HL-60 (cell line): ENCODE measurements around the gene DECR2.

Source experiments
- GABPA ChIP-seq: IDR thresholded peaks from 2 replicates; pipeline ENCODE4 v1.6.1; 2012; ENCODE audit warnings: low read depth
- POLR2AphosphoS5 ChIP-seq: IDR thresholded peaks from 2 replicates; pipeline ENCODE4 v1.6.1; 2012; ENCODE audit warnings: low read depth
- REST ChIP-seq: IDR thresholded peaks from 2 replicates; pipeline ENCODE4 v1.6.1; 2012; ENCODE audit warnings: low read depth; ENCODE audit not compliant: insufficient replicate concordance
- SPI1 ChIP-seq: IDR thresholded peaks from 2 replicates; pipeline ENCODE4 v1.6.1; 2012; ENCODE audit warnings: low read depth, mild to moderate bottlenecking, borderline replicate concordance
- TF ChIP-seq, protein P1 (sequence below): IDR thresholded peaks from one replicate; pipeline ENCODE4 v1.5.1; 2011; ENCODE audit warnings: low read length, control low read depth, inconsistent platforms; ENCODE audit not compliant: insufficient read depth

DNA sequence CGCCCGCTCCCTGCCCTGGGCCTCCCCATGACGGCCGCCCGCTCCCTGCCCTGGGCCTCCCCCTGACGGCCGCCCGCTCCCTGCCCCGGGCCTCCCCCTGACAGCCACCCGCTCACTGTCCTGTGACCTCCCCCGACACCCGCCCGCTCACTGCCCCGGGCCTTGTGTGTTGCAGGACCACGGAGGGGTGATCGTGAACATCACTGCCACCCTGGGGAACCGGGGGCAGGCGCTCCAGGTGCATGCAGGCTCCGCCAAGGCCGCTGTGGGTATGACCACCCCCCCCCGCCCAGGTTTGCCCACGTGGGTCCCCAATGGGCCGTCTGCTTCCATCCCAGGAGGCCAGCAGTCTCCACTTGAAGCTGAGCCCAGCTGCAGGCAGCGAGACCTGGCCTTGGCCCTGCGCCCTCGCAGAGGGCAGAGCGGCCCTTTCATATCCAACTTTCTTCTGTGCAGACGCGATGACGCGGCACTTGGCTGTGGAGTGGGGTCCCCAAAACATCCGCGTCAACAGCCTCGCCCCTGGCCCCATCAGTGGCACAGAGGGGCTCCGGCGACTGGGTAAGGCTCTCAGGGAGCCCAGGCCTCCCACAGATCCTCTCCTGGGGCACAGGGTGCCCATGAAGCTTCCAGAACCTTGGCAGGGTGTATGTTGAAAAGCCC is 9.0 kb downstream of the DECR2 start:
- TF ChIP-seq, protein P1, sequence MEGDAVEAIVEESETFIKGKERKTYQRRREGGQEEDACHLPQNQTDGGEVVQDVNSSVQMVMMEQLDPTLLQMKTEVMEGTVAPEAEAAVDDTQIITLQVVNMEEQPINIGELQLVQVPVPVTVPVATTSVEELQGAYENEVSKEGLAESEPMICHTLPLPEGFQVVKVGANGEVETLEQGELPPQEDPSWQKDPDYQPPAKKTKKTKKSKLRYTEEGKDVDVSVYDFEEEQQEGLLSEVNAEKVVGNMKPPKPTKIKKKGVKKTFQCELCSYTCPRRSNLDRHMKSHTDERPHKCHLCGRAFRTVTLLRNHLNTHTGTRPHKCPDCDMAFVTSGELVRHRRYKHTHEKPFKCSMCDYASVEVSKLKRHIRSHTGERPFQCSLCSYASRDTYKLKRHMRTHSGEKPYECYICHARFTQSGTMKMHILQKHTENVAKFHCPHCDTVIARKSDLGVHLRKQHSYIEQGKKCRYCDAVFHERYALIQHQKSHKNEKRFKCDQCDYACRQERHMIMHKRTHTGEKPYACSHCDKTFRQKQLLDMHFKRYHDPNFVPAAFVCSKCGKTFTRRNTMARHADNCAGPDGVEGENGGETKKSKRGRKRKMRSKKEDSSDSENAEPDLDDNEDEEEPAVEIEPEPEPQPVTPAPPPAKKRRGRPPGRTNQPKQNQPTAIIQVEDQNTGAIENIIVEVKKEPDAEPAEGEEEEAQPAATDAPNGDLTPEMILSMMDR: no peak
- TF ChIP-seq GABPA (no peak), SPI1 (no peak), REST (no peak), POLR2AphosphoS5 (no peak)
